RKO (cell line): ENCODE data around the gene SLC25A31.
A peak's percentile ranks its signal among the peaks of the same experiment; 100 is the strongest.

Experiments used
- DNase-seq: peaks from one replicate; pipeline ENCODE4 v3.0.0-alpha.2; 2016; ENCODE audit warnings: low spot score

SLC25A31 gene

GRCh38 chr4:127730142-127730913 lies at the start of gene SLC25A31:
Gene SLC25A31 (plus strand): TSS chr4:127730400. CDS start chr4:127730546, 146 bp downstream.
- no peak for DNase-seq

- no peak for DNase-seq
These were observed 44.9 kb upstream of the SLC25A31 start for GRCh38 chr4:127685292-127685691.

- DNase-seq = peak; percentile 27
These were observed 43.5 kb upstream of the SLC25A31 start for GRCh38 chr4:127686658-127687057.

GRCh38 chr4:127687580-127687979 lies 42.6 kb upstream of the SLC25A31 start:
- DNase-seq = no peak

- peak; percentile 83 for DNase-seq
These were observed 31.4 kb upstream of the SLC25A31 start for GRCh38 chr4:127698789-127699200.

- DNase-seq = peak; percentile 59
These were observed 21.2 kb upstream of the SLC25A31 start for GRCh38 chr4:127708985-127709384.

- DNase-seq = no peak
These were observed 20.7 kb upstream of the SLC25A31 start for GRCh38 chr4:127709456-127709855.

GRCh38 chr4:127731406-127731805 lies 1.2 kb downstream of the SLC25A31 start:
- no peak for DNase-seq

GRCh38 chr4:127732623-127733328 lies 2.6 kb downstream of the SLC25A31 start:
- peak; percentile 80 for DNase-seq

GRCh38 chr4:127734976-127735375 lies 4.8 kb downstream of the SLC25A31 start:
- DNase-seq = no peak

GRCh38 chr4:127737295-127737694 lies 7.1 kb downstream of the SLC25A31 start:
- DNase-seq = no peak

- no peak for DNase-seq
These were observed 11.0 kb downstream of the SLC25A31 start for GRCh38 chr4:127741247-127741646.

GRCh38 chr4:127747883-127748282 lies 17.7 kb downstream of the SLC25A31 start:
- no peak for DNase-seq

GRCh38 chr4:127748957-127749356 lies 18.8 kb downstream of the SLC25A31 start:
- no peak for DNase-seq

- no peak for DNase-seq
These were observed 26.7 kb downstream of the SLC25A31 start for GRCh38 chr4:127756906-127757305.

- DNase-seq = no peak
These were observed 29.1 kb downstream of the SLC25A31 start for GRCh38 chr4:127759228-127759820.

- DNase-seq = peak; percentile 56
These were observed 29.7 kb downstream of the SLC25A31 start for GRCh38 chr4:127759893-127760292.

GRCh38 chr4:127771535-127772275 lies 41.5 kb downstream of the SLC25A31 start:
- DNase-seq = no peak

GRCh38 chr4:127772769-127773671 lies 42.8 kb downstream of the SLC25A31 start:
- no peak for DNase-seq

- DNase-seq = no peak
These were observed 45.6 kb downstream of the SLC25A31 start for GRCh38 chr4:127775843-127776242.

- no peak for DNase-seq
These were observed 46.4 kb downstream of the SLC25A31 start for GRCh38 chr4:127776620-127777019.
